Transverse colon (tissue), 4 donors: ENCODE results near the gene ZDHHC5.

Experiments
- EP300 ChIP-seq: sonication (generic); formaldehyde crosslinking; IDR thresholded peaks from one replicate; pipeline ENCODE4 v1.6.1; 2017; ENCODE audit warnings: antibody characterized with exemption, low read depth
- POLR2A ChIP-seq: fragments of 450-650 bp; IDR thresholded peaks from one replicate; pipeline ENCODE4 v1.6.1; 2016; ENCODE audit warnings: antibody characterized with exemption, mild to moderate bottlenecking, moderate library complexity
- POLR2AphosphoS5 ChIP-seq, 3 donors: sonication (generic); formaldehyde crosslinking; IDR thresholded peaks; one replicate each; pipeline ENCODE4 v1.6.1; 2016; ENCODE audit warnings: antibody characterized with exemption in 3 of 3
- TF ChIP-seq, protein P1 (sequence below), 5 experiments: fragments of 200-600 bp in 3 of 5; fragments of 450-650 bp in 2 of 5; sonication (generic) in 3 of 5; IDR thresholded peaks; 1 replicate in 2 of 5; 2 replicates in 3 of 5; pipeline ENCODE4 v1.5.1; 2016 to 2017; ENCODE audit warnings: antibody characterized with exemption in 5 of 5, inconsistent platforms in 3 of 5, mild to moderate bottlenecking in 2 of 5, moderate library complexity in 1 of 5

DNA sequence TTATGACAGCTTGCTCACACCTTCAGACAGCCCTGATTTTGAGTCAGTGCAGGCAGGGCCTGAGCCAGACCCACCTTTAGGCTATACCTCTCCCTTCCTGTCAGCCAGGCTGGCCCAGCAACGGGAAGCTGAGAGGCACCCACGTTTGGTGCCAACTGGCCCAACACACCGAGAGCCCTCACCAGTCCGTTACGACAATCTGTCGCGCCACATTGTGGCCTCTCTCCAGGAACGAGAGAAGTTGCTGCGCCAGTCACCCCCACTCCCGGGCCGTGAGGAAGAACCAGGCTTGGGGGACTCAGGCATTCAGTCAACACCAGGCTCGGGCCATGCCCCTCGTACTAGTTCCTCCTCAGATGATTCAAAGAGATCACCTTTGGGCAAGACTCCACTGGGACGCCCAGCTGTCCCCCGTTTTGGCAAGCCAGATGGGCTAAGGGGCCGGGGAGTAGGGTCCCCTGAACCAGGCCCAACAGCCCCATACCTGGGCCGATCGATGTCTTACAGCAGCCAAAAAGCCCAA, 31.0 kb downstream of the ZDHHC5 start:
- TF ChIP-seq POLR2AphosphoS5 (IDR thresholded peaks at IDR 0.05): no peak
- TF ChIP-seq, protein P1, sequence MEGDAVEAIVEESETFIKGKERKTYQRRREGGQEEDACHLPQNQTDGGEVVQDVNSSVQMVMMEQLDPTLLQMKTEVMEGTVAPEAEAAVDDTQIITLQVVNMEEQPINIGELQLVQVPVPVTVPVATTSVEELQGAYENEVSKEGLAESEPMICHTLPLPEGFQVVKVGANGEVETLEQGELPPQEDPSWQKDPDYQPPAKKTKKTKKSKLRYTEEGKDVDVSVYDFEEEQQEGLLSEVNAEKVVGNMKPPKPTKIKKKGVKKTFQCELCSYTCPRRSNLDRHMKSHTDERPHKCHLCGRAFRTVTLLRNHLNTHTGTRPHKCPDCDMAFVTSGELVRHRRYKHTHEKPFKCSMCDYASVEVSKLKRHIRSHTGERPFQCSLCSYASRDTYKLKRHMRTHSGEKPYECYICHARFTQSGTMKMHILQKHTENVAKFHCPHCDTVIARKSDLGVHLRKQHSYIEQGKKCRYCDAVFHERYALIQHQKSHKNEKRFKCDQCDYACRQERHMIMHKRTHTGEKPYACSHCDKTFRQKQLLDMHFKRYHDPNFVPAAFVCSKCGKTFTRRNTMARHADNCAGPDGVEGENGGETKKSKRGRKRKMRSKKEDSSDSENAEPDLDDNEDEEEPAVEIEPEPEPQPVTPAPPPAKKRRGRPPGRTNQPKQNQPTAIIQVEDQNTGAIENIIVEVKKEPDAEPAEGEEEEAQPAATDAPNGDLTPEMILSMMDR (IDR thresholded peaks at IDR 0.05): no peak
- no peak for TF ChIP-seq POLR2A
- TF ChIP-seq EP300: no peak
